Measurements from ENCODE around the gene PAK1. TPM values are rescaled to one million over a fixed set of nuclear protein-coding genes. Genes with fewer than 3 reads are reported as not detected.
A peak's percentile ranks its signal among the peaks of the same experiment; 100 is the strongest.

PAK1 gene
- total RNA-seq, 1 donor: 56.2 TPM

DNA sequence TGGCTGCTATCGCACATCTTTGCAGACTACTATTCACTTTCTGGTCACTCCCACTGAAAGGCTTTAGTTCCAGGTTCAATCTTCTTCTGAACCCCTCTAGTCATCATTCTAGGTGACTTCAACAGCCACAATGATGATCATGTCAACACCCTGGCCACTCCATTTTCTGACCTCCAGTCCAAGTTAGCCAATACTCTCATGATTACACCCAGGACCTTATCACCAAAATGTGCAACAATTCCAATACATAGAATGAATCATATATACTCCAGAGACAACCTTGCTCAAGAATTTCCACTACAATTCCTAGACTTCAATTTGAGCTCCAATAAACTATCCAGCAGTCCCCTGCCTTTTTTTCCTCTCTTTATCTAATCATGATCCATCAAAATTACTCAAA lies 70.7 kb downstream of the PAK1 start:
- no peak overlapping the region for H3K4me3 ChIP-seq (ENCODE audit: low read depth, low read length)
- TF ChIP-seq, protein P1, sequence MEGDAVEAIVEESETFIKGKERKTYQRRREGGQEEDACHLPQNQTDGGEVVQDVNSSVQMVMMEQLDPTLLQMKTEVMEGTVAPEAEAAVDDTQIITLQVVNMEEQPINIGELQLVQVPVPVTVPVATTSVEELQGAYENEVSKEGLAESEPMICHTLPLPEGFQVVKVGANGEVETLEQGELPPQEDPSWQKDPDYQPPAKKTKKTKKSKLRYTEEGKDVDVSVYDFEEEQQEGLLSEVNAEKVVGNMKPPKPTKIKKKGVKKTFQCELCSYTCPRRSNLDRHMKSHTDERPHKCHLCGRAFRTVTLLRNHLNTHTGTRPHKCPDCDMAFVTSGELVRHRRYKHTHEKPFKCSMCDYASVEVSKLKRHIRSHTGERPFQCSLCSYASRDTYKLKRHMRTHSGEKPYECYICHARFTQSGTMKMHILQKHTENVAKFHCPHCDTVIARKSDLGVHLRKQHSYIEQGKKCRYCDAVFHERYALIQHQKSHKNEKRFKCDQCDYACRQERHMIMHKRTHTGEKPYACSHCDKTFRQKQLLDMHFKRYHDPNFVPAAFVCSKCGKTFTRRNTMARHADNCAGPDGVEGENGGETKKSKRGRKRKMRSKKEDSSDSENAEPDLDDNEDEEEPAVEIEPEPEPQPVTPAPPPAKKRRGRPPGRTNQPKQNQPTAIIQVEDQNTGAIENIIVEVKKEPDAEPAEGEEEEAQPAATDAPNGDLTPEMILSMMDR (IDR thresholded peaks at IDR 0.05; ENCODE audit: insufficient read depth, low read length): no peak
- DNase-seq (ENCODE audit: low read depth): peak; percentile 67

DNA sequence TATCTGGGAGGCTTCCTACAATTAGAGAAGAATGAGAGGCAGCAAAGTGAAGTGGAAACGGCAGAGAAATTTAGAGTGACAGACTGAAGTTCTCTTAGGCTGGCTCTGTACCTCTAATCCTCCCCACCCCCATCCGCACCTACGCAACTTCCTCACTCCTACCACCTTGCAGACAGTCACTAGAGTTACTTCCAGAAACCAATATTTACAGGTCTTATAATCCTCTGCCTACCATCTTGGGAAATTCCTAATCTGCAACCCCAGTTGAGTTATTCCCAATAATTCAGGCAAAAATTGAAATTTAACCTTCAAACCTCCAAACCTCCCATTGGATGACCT lies 71.7 kb downstream of the PAK1 start:
- no peak for DNase-seq (ENCODE audit: low read depth)
- TF ChIP-seq, protein P1 (IDR thresholded peaks at IDR 0.05; ENCODE audit: insufficient read depth, low read length): no peak

DNA sequence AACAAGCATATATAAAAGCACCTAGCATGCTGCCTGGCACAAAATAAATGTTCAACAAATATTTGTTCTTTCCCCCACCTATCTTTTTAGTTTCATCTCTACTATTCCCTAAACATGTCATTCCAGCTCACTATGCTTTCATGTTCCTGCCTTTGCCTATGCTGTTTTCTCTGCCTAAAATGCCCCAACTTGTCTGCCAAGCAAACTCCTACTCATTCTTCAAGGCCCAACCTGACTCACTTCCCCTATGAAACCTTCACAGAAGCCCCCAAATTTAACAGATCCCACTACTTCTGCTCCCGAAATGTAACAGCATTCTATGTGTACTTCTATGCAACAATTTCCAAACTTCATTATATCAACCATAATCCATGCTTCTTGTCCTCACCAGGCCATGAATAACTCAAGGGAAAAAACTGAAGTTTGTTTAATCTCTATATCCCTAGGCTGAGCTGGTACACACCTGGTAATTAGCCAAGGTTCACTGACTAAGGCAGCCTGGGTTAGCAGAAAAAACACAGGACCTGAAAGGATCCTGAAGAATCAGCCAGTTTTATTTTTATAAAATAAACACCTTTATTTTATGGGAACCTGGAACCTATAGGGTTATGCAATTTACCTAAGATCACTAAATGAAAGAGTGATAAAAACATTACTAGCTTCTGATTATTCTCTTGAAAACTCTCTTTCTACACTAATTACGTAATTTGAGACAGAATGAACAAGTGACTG lies 72.2 kb downstream of the PAK1 start:
- TF ChIP-seq, protein P1 (IDR thresholded peaks at IDR 0.05; ENCODE audit: insufficient read depth, low read length): no peak
- no peak for DNase-seq (ENCODE audit: low read depth)
- H3K4me3 ChIP-seq (ENCODE audit: low read depth, low read length): no peak overlapping the region

More for the DNA sequence above, 71.7 kb downstream of the PAK1 start:
- H3K4me3 ChIP-seq (ENCODE audit: low read depth, low read length): no peak overlapping the region

DNA sequence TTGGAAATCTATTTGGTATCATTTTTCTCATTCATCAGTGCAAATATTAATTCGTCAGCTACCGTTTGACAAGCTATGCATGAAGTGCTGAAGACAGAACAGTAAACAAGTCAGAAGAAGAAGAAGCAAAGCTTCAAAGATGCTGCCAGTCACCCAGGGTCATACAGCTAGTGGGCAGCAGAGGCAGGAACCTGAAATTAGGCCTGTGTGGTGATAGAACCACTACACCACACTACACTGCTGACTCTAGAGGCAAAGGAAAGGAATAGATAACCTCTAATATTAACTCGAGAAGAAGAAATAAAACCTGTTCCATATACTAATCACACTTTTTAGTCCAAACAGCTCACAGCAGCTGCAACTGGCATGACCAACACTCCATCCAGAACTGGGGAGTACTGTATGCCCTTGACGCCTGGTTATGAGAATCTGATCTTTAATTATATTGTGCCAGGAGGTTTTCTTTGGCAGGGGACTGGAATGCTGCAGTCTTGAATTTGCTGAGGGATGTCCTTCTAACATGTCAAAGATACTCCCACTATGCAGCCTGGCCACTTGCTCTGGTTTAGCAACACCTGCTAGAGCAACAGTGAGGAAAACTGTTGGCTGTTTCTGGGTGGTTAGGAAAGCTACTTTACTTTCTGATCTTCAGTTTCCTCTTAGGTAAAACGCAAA lies 73.0 kb downstream of the PAK1 start:
- DNase-seq (ENCODE audit: low read depth): no peak
- TF ChIP-seq, protein P1 (IDR thresholded peaks at IDR 0.05; ENCODE audit: insufficient read depth, low read length): no peak
- no peak overlapping the region for H3K4me3 ChIP-seq (ENCODE audit: low read depth, low read length)

DNA sequence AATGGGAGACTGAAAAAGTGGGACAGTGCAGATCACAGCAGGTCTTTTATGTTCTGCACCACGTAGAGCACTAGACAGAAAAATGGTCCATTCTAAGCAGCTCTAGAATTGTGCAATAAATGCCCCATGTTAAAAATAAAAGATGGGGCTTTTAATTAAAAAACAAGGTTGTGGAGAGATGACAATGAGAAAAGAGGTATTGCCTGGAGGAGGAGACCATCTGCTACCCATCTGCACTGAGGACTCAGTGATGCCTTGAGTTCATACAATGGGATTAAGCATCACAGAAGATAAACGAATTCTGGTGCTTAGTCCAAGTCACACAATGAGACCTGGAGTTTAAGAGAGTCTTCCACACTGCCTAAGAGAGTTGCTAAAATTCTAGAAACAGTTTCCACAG lies 73.6 kb downstream of the PAK1 start:
- DNase-seq (ENCODE audit: low read depth): no peak
- TF ChIP-seq, protein P1 (IDR thresholded peaks at IDR 0.05; ENCODE audit: insufficient read depth, low read length): no peak
- H3K4me3 ChIP-seq (ENCODE audit: low read depth, low read length): no peak overlapping the region

DNA sequence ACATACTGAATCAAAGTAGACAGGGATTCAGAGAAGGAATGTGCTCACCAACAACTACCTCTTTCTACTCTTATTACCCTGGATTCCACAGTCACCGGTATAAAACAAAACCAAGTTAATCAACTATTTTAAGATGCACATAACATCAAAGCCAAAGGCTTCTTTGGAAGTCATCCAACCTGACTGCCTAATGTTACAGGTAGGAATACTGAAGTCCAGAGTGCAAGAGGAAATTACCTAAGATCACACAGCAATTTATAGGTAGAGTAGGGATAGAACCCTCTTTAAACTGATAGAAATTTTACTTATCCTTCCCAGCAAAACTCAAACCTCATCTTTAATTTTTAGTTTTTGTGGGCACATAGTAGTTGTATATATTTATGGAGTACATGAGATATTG lies 76.3 kb downstream of the PAK1 start:
- no peak for DNase-seq (ENCODE audit: low read depth)
- H3K4me3 ChIP-seq (ENCODE audit: low read depth, low read length): no peak overlapping the region
- TF ChIP-seq, protein P1 (IDR thresholded peaks at IDR 0.05; ENCODE audit: insufficient read depth, low read length): no peak

Data from fibroblast of the aortic adventitia (primary cell).